SK-N-SH (cell line): ENCODE measurements around the gene EIF3F. TPM values are rescaled to one million over a fixed set of nuclear protein-coding genes. Genes with fewer than 3 reads are reported as not detected.

Source experiments
- CTCF ChIA-PET: fragments of 300-600, 350-600 bp; formaldehyde crosslinking; extraction: SDS; loops from one replicate; lab custom pipeline; 2021; lab: Yijun Ruan, JAX
- POLR2A ChIA-PET: fragments of 350-600 bp; sonication (Branson Sonifier 250); formaldehyde crosslinking; extraction: SDS; loops from one replicate; lab custom pipeline; 2020; ENCODE audit warnings: antibody characterized with exemption, inconsistent platforms; lab: Yijun Ruan, JAX
- DNase-seq: peaks from one replicate; pipeline ENCODE4 v3.0.0; 2012
- H2AFZ ChIP-seq: fragments of 200-600 bp; sonication (generic); 2 replicates; pipeline ENCODE4 v1.8.1; 2016; ENCODE audit warnings: antibody characterized with exemption, mild to moderate bottlenecking, low read depth
- H3F3A ChIP-seq: fragments of 200-600 bp; sonication (generic); replicated peaks from 2 replicates; pipeline ENCODE3; 2016; ENCODE audit warnings: antibody characterized with exemption, mild to moderate bottlenecking; ENCODE audit not compliant: insufficient read depth
- H3K27ac ChIP-seq, 2 experiments: fragments of 200-500 bp in 1 of 2; fragments of 200-600 bp in 1 of 2; sonication (Bioruptor generic) in 1 of 2; sonication (generic), shearing (Covaris generic) in 1 of 2; 2 replicates each; pipeline versions ENCODE4 v1.5.1 to v1.6.1; 2014 to 2016; ENCODE audit warnings: low read depth in 2 of 2, inconsistent platforms in 1 of 2, low read length in 1 of 2, mild to moderate bottlenecking in 1 of 2, mixed read lengths in 1 of 2
- H3K27me3 ChIP-seq: fragments of 200-600 bp; sonication (generic), shearing (Covaris generic); 2 replicates; pipeline ENCODE4 v1.6.1; 2016; ENCODE audit warnings: mixed run types; ENCODE audit not compliant: insufficient read depth
- H3K36me3 ChIP-seq, 2 experiments: fragments of 200-500 bp in 1 of 2; fragments of 200-600 bp in 1 of 2; sonication (Bioruptor generic) in 1 of 2; sonication (generic) in 1 of 2; replicated peaks in 1 of 2; 2 replicates each; pipeline versions ENCODE3 to v1.5.1; 2014 to 2016; ENCODE audit warnings: low read length in 1 of 2, mild to moderate bottlenecking in 1 of 2; ENCODE audit not compliant: insufficient read depth in 2 of 2, control insufficient read depth in 1 of 2
- H3K4me1 ChIP-seq, 2 experiments: fragments of 200-500 bp in 1 of 2; fragments of 200-600 bp in 1 of 2; sonication (Bioruptor generic) in 1 of 2; sonication (generic), shearing (Covaris generic) in 1 of 2; 2 replicates each; pipeline versions ENCODE4 v1.5.1 to v1.6.1; 2014 to 2016; ENCODE audit warnings: low read depth in 1 of 2, low read length in 1 of 2, mixed run types in 1 of 2; ENCODE audit not compliant: insufficient read depth in 2 of 2, control insufficient read depth in 1 of 2
- H3K4me2 ChIP-seq: fragments of 200-600 bp; sonication (generic), shearing (Covaris generic); 2 replicates; pipeline ENCODE4 v1.6.1; 2017; ENCODE audit warnings: mixed run types
- H3K4me3 ChIP-seq, 2 experiments: fragments of 200-500 bp in 1 of 2; fragments of 200-600 bp in 1 of 2; sonication (Bioruptor generic) in 1 of 2; sonication (generic), shearing (Covaris generic) in 1 of 2; 2 replicates each; pipeline versions ENCODE4 v1.5.1 to v1.8.1; 2014 to 2016; ENCODE audit warnings: low read depth in 2 of 2, inconsistent platforms in 1 of 2, low read length in 1 of 2, mild to moderate bottlenecking in 1 of 2, mixed read lengths in 1 of 2, moderate library complexity in 1 of 2
- H3K79me2 ChIP-seq: fragments of 200-600 bp; sonication (generic); 2 replicates; pipeline ENCODE4 v1.8.1; 2017; ENCODE audit warnings: mild to moderate bottlenecking; ENCODE audit not compliant: insufficient read depth
- H3K9ac ChIP-seq: fragments of 200-600 bp; sonication (generic); 2 replicates; pipeline ENCODE4 v1.6.1; 2017; ENCODE audit warnings: mixed run types
- H3K9me2 ChIP-seq: fragments of 200-600 bp; sonication (generic); 2 replicates; pipeline ENCODE4 v1.6.1; 2017; ENCODE audit warnings: mixed run types
- H3K9me3 ChIP-seq: fragments of 200-600 bp; sonication (generic); 2 replicates; pipeline ENCODE4 v1.6.1; 2017; ENCODE audit warnings: mixed run types, mild to moderate bottlenecking, moderate library complexity
- H4K20me1 ChIP-seq: fragments of 200-600 bp; sonication (generic); 2 replicates; pipeline ENCODE4 v1.6.1; 2017; ENCODE audit warnings: mild to moderate bottlenecking, mixed run types; ENCODE audit not compliant: insufficient read depth
- CHD2 ChIP-seq: fragments of 150-350 bp; IDR thresholded peaks from 2 replicates; pipeline ENCODE4 v1.6.1; 2018; ENCODE audit warnings: low read length; ENCODE audit not compliant: partially characterized antibody
- CTCF ChIP-seq: fragments of 200-600 bp; sonication (generic); IDR thresholded peaks from 2 replicates; pipeline ENCODE4 v1.6.1; 2017; ENCODE audit warnings: antibody characterized with exemption, mild to moderate bottlenecking, moderate library complexity
- EP300 ChIP-seq, 2 experiments: IDR thresholded peaks; 2 replicates each; pipeline versions ENCODE4 v1.4.0 to v1.6.1; 2012; ENCODE audit warnings: borderline replicate concordance in 1 of 2, low read depth in 1 of 2, low read length in 1 of 2
- EZH2phosphoT487 ChIP-seq: fragments of 200-600 bp; sonication (generic); IDR thresholded peaks from 2 replicates; pipeline ENCODE4 v1.6.1; 2017; ENCODE audit warnings: low read depth, mixed run types, mild to moderate bottlenecking, antibody characterized with exemption, moderate library complexity, borderline replicate concordance
- FOSL2 ChIP-seq: IDR thresholded peaks from 2 replicates; pipeline ENCODE4 v1.4.0; 2012; ENCODE audit warnings: low read depth, mild to moderate bottlenecking, moderate library complexity, borderline replicate concordance
- FOXM1 ChIP-seq: IDR thresholded peaks from 2 replicates; pipeline ENCODE4 v1.4.0; 2012; ENCODE audit warnings: low read depth, mild to moderate bottlenecking
- MEF2A ChIP-seq: IDR thresholded peaks from 2 replicates; pipeline ENCODE4 v1.4.0; 2012; ENCODE audit warnings: low read depth, borderline replicate concordance
- MXI1 ChIP-seq: IDR thresholded peaks from 2 replicates; pipeline ENCODE4 v1.6.1; 2012; ENCODE audit warnings: mild to moderate bottlenecking, low read depth, low read length, improper control_type of control experiment
- POLR2AphosphoS5 ChIP-seq: IDR thresholded peaks from 2 replicates; pipeline ENCODE4 v1.6.1; 2012; ENCODE audit warnings: low read depth, low read length
- RAD21 ChIP-seq: IDR thresholded peaks from 2 replicates; pipeline ENCODE4 v1.6.1; 2012; ENCODE audit warnings: mild to moderate bottlenecking, low read length
- RCOR1 ChIP-seq: fragments of 150-350 bp; IDR thresholded peaks from 2 replicates; pipeline ENCODE4 v1.6.1; 2017; ENCODE audit warnings: antibody characterized with exemption, low read length
- YY1 ChIP-seq: IDR thresholded peaks from 2 replicates; pipeline ENCODE4 v1.4.0; 2012; ENCODE audit warnings: low read depth, mild to moderate bottlenecking
- ZBTB33 ChIP-seq: IDR thresholded peaks from 2 replicates; pipeline ENCODE4 v1.4.0; 2012; ENCODE audit warnings: low read depth, borderline replicate concordance
- WGBS: methylation state at CpG from one replicate; pipeline ENCODE4 v1.1.6; 2017; ENCODE audit warnings: low lambda C conversion rate; 5-methylcytosine and 5-hydroxymethylcytosine counted together
- polyA plus RNA-seq, 3 experiments: library from polyadenylated mRNA; depleted of rRNA; stranded (reverse); fragments of >200 nt; gene quantifications; 2 replicates each; pipeline ENCODE4 v1.2.3, GENCODE V29; 2012
- TF ChIP-seq, protein P1 (sequence below): IDR thresholded peaks from 2 replicates; pipeline ENCODE4 v1.6.1; 2012; ENCODE audit warnings: mild to moderate bottlenecking, low read depth, low read length, moderate library complexity

EIF3F gene
- polyA plus RNA-seq, 1 of the 3 experiments (the other 2 are of a cell fraction): 341 TPM

DNA sequence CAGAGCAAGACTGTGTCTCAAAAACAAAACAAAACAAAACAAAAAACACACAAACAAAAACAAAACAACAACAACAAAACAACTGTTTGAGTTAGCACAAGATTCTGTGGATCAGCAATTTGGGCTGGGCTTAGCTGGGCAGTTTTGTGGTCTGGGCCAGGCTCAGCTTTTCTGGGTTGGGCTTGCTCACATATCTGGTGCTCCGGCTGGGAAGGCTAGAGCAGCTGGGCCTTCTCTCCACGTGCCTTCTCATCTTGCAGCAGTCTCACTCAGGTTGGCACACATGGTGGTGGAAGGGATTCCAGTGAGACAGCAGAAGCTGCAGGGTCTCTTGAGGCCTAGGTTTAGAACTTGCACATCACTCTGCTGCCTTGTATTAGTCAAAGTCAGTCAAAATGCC, 35.7 kb downstream of the EIF3F start:
- H3F3A ChIP-seq: peaks cover 10% of the 10 kb centered on the region
- no peak for DNase-seq
- no peaks in the 10 kb centered on the region for H4K20me1 ChIP-seq
- no peak for TF ChIP-seq FOXM1
- TF ChIP-seq MXI1: no peak
- TF ChIP-seq ZBTB33: no peak
- no peak for TF ChIP-seq RAD21
- no peak for TF ChIP-seq EZH2phosphoT487
- TF ChIP-seq RCOR1: no peak
- TF ChIP-seq MEF2A: no peak
- TF ChIP-seq, protein P1, sequence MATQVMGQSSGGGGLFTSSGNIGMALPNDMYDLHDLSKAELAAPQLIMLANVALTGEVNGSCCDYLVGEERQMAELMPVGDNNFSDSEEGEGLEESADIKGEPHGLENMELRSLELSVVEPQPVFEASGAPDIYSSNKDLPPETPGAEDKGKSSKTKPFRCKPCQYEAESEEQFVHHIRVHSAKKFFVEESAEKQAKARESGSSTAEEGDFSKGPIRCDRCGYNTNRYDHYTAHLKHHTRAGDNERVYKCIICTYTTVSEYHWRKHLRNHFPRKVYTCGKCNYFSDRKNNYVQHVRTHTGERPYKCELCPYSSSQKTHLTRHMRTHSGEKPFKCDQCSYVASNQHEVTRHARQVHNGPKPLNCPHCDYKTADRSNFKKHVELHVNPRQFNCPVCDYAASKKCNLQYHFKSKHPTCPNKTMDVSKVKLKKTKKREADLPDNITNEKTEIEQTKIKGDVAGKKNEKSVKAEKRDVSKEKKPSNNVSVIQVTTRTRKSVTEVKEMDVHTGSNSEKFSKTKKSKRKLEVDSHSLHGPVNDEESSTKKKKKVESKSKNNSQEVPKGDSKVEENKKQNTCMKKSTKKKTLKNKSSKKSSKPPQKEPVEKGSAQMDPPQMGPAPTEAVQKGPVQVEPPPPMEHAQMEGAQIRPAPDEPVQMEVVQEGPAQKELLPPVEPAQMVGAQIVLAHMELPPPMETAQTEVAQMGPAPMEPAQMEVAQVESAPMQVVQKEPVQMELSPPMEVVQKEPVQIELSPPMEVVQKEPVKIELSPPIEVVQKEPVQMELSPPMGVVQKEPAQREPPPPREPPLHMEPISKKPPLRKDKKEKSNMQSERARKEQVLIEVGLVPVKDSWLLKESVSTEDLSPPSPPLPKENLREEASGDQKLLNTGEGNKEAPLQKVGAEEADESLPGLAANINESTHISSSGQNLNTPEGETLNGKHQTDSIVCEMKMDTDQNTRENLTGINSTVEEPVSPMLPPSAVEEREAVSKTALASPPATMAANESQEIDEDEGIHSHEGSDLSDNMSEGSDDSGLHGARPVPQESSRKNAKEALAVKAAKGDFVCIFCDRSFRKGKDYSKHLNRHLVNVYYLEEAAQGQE: no peak
- TF ChIP-seq POLR2AphosphoS5: no peak
- no peak for TF ChIP-seq CHD2
- no peak for TF ChIP-seq YY1
- TF ChIP-seq FOSL2: no peak
- TF ChIP-seq CTCF: no peak
- TF ChIP-seq EP300 (IDR thresholded peaks at IDR 0.05; ENCODE audit: borderline replicate concordance in 1 of 2, low read depth in 1 of 2, low read length in 1 of 2): no peak
- H2AFZ ChIP-seq: no peak overlapping the region
- no peaks in the 10 kb centered on the region for H3K9me3 ChIP-seq
- no peaks in the 10 kb centered on the region for H3K27me3 ChIP-seq
- H3K36me3 ChIP-seq: no peaks in the 10 kb centered on the region
- no peaks in the 10 kb centered on the region for H3K79me2 ChIP-seq
- no peak overlapping the region for H3K4me3 ChIP-seq
- H3K4me1 ChIP-seq: peaks cover 9 to 10% of the 10 kb centered on the region in 2 experiments; a peak in 2 of 4 replicates
- WGBS: 92% methylated on average over 2 of the region's 2 CpGs
- H3K4me2 ChIP-seq: no peak overlapping the region
- no peak overlapping the region for H3K9ac ChIP-seq
- no peaks in the 10 kb centered on the region for H3K9me2 ChIP-seq
- no peak overlapping the region for H3K27ac ChIP-seq
- ChIA-PET CTCF (interaction anchor here (0.8 to 4.5 kb wide), 8 partner anchors 11 to 77 kb away, joined by 3 to 57 read pairs (median 6); partner anchors contain the start of gene EIF3F), POLR2A (no interaction called here)
